DND-41 (cell line): ENCODE data around the gene CTSC.

Source experiments
- ATAC-seq: fragments of 200-7000 bp; cut with Tn5 transposase; 3 replicates; pipeline ENCODE4 v1.9.1; 2021; ENCODE audit warnings: low read depth; ENCODE audit not compliant: insufficient read depth
- DNase-seq: peaks from one replicate; pipeline ENCODE4 v3.0.0-alpha.2; 2020
- H2AFZ ChIP-seq: 2 replicates; pipeline ENCODE4 v1.6.0; 2012; ENCODE audit warnings: low read depth, low read length
- H3K27ac ChIP-seq: 2 replicates; pipeline ENCODE4 v1.5.1; 2012; ENCODE audit warnings: low read length, inconsistent platforms
- H3K27me3 ChIP-seq: fragments of 200-600 bp; sonication (generic); 2 replicates; pipeline ENCODE4 v1.6.0; 2012; ENCODE audit warnings: low read length, mild to moderate bottlenecking, inconsistent platforms; ENCODE audit not compliant: insufficient read depth, poor library complexity
- H3K36me3 ChIP-seq: 2 replicates; pipeline ENCODE4 v1.5.1; 2012; ENCODE audit warnings: low read length, inconsistent platforms; ENCODE audit not compliant: insufficient read depth
- H3K4me1 ChIP-seq: 2 replicates; pipeline ENCODE4 v1.5.1; 2012; ENCODE audit warnings: mild to moderate bottlenecking, low read length; ENCODE audit not compliant: insufficient read depth
- H3K4me2 ChIP-seq: 2 replicates; pipeline ENCODE4 v1.6.0; 2012; ENCODE audit warnings: mild to moderate bottlenecking, moderate library complexity, low read length, inconsistent platforms; ENCODE audit not compliant: insufficient read depth
- H3K4me3 ChIP-seq, 2 experiments: fragments of 200-600 bp in 1 of 2; shearing (Covaris generic) in 1 of 2; 2 replicates each; pipeline ENCODE4 v1.5.1; 2012 to 2016; ENCODE audit warnings: inconsistent platforms in 2 of 2, low read length in 2 of 2, mild to moderate bottlenecking in 2 of 2, low read depth in 1 of 2, moderate library complexity in 1 of 2
- H3K79me2 ChIP-seq: 2 replicates; pipeline ENCODE4 v1.6.0; 2012; ENCODE audit warnings: low read length, inconsistent platforms; ENCODE audit not compliant: insufficient read depth
- H3K9ac ChIP-seq: 2 replicates; pipeline ENCODE4 v1.6.0; 2012; ENCODE audit warnings: low read depth, mild to moderate bottlenecking, inconsistent platforms, low read length, moderate library complexity
- H3K9me3 ChIP-seq: 2 replicates; pipeline ENCODE4 v1.5.1; 2012; ENCODE audit warnings: low read length, moderate library complexity, mild to moderate bottlenecking, inconsistent platforms; ENCODE audit not compliant: insufficient read depth, severe bottlenecking
- H4K20me1 ChIP-seq: 2 replicates; pipeline ENCODE4 v1.6.0; 2012; ENCODE audit warnings: low read length; ENCODE audit not compliant: insufficient read depth
- CTCF ChIP-seq: IDR thresholded peaks from 2 replicates; pipeline ENCODE4 v1.5.1; 2012; ENCODE audit warnings: borderline replicate concordance, low read length, moderate library complexity, mild to moderate bottlenecking; ENCODE audit not compliant: poor library complexity, severe bottlenecking; ENCODE audit errors: extremely low read depth
- EZH2 ChIP-seq: IDR thresholded peaks from 3 replicates; pipeline ENCODE4 v1.6.1; 2012; ENCODE audit warnings: borderline replicate concordance, low read depth, mild to moderate bottlenecking, moderate library complexity, low read length, inconsistent platforms; ENCODE audit not compliant: severe bottlenecking

The CTSC gene

DNA sequence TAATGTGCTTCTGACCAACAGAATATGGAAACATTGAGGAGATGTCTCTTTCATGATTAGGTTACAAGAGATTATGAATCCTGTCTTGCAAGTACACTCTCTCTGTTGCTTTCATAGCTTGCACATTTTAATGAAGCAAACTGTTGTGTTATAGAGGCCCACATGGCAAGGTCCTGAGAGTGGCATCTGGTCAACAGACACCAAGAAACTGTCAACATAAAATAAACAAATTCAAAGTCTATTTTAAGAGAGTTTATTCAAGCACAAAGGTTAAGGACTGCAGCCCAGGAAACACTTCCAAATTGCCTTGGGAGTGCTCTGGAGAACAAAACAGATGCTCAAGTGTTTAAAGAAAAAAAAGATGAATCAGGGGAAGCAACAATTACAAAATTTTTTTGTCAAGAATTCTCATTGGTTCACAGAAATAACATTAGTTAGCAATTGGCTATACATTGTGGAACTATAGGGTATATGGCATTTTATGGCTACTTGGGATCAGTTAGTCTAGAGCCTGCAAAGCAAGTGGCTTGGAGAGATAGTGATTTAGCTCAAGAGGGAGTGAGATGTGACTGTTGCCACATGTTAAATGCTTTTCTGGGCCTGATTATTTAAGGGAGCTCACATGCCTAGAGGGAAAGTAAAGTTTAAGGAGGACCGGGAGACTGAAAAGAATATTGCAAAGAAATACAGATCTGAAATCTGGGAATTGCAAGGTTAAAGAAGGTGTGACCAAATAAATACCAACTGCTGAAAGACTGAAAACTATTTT lies 54.6 kb downstream of the CTSC start:
- Histone ChIP-seq H3K79me2 (no peaks in the 10 kb centered on the region), H3K9me3 (no peaks in the 10 kb centered on the region), H3K4me3 (no peak overlapping the region), H3K4me1 (no peaks in the 10 kb centered on the region), H3K36me3 (peaks cover 19% of the 10 kb centered on the region; the same call in 1 of the 2 replicates), H3K27ac (no peak overlapping the region), H2AFZ (no peak overlapping the region), H4K20me1 (no peaks in the 10 kb centered on the region), H3K9ac (no peak overlapping the region), H3K27me3 (no peaks in the 10 kb centered on the region), H3K4me2 (no peak overlapping the region)
- ATAC-seq (no peak), DNase-seq (no peak)
- no peak for TF ChIP-seq CTCF
- TF ChIP-seq EZH2: no peak

GRCh38 chr11:88281317-88281712 lies 56.2 kb downstream of the CTSC start:
- no peaks in the 10 kb centered on the region for H3K27me3 ChIP-seq
- no peak overlapping the region for H3K4me2 ChIP-seq
- ATAC-seq: no peak
- H3K36me3 ChIP-seq: peaks cover 14% of the 10 kb centered on the region; the same call in 1 of the 2 replicates
- no peaks in the 10 kb centered on the region for H3K4me1 ChIP-seq
- no peak for TF ChIP-seq CTCF
- no peak for TF ChIP-seq EZH2
- H3K9me3 ChIP-seq: no peaks in the 10 kb centered on the region
- no peak overlapping the region for H3K4me3 ChIP-seq
- H3K9ac ChIP-seq: no peak overlapping the region
- H4K20me1 ChIP-seq: no peaks in the 10 kb centered on the region
- H3K79me2 ChIP-seq: no peaks in the 10 kb centered on the region
- H3K27ac ChIP-seq: no peak overlapping the region
- H2AFZ ChIP-seq: no peak overlapping the region
- no peak for DNase-seq

DNA sequence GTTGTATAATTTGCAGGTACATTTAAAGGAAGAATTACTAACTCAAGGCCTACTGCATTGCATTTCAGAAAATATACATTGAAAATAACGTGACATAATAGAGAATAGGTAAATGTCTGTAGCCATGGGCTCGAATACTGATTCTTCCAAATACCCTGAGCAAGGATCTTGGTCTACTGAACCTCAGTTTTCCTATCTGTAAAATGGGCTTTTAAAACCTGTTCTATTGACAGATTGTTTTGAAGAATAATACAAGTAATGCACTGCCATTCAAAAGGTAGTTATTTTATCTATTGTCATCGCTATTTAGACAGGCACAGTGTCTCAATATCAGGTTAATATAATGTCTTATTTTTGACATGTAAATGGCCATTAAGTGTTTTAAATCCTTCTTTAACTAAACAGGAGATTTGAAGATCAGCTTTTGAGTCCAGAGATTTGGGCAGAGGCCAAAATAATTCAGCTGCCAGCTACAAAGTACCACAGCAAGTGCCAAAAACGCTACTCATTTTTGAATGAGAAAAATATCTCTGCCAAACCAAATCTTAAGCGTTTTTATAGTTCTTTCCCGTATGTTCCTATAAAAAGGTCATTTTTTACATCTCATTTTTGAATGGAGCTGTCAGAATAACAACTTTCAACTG lies 56.7 kb downstream of the CTSC start:
- no peak overlapping the region for H2AFZ ChIP-seq
- no peak for ATAC-seq
- H3K4me2 ChIP-seq: no peak overlapping the region
- H3K27ac ChIP-seq: no peak overlapping the region
- no peaks in the 10 kb centered on the region for H3K9me3 ChIP-seq
- H3K9ac ChIP-seq: no peak overlapping the region
- no peaks in the 10 kb centered on the region for H3K27me3 ChIP-seq
- no peaks in the 10 kb centered on the region for H4K20me1 ChIP-seq
- H3K79me2 ChIP-seq: no peaks in the 10 kb centered on the region
- no peaks in the 10 kb centered on the region for H3K4me1 ChIP-seq
- TF ChIP-seq EZH2 (no peak), CTCF (no peak)
- DNase-seq: no peak
- H3K4me3 ChIP-seq: no peak overlapping the region
- peaks cover 10% of the 10 kb centered on the region; the same call in 1 of the 2 replicates for H3K36me3 ChIP-seq
